Measurements from ENCODE around the gene CWF19L2. TPM values are rescaled to one million over a fixed set of nuclear protein-coding genes. Genes with fewer than 3 reads are reported as not detected.
"Not testable (repeated sequence)": the region's sequence is repeated elsewhere in the genome, so short reads cannot be mapped to it uniquely, and the experiment has no call there.

CWF19L2 gene
- total RNA-seq, 2 donors from 2014 or later, result 8.7 to 9.0 TPM

DNA sequence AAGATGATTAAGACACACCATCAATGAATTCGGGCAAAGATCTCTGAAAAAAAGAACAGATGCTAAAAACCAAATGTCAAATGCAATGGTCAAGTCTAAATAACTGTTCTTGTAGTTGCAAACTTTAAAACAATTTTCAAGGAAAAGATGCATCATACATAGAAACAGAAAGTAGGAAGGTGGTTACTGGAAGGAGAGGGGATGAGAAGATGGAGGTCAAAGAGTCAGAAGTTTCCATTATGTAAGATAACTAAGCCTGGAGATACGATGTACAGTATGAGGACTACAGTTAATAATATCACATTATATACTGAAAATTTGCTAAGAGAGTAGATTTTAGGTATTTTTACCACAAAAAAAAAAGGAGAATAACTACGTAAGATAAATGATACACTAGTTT lies 27.1 kb downstream of the CWF19L2 start:
- Histone ChIP-seq H3K4me3 (no peak overlapping the region), H3K9me3 (no peaks in the 10 kb centered on the region), H3K27ac (no peak overlapping the region), H3K9ac (ENCODE audit: low read depth in 2 of 2, low read length in 2 of 2) (no peak overlapping the region), H3K27me3 (no peaks in the 10 kb centered on the region), H3K4me1 (no peaks in the 10 kb centered on the region), H3K36me3 (no peaks in the 10 kb centered on the region)
- DNase-seq, result no peak
- intact Hi-C loops (cut with DNase I), result no loop called here
- TF ChIP-seq, protein P1, sequence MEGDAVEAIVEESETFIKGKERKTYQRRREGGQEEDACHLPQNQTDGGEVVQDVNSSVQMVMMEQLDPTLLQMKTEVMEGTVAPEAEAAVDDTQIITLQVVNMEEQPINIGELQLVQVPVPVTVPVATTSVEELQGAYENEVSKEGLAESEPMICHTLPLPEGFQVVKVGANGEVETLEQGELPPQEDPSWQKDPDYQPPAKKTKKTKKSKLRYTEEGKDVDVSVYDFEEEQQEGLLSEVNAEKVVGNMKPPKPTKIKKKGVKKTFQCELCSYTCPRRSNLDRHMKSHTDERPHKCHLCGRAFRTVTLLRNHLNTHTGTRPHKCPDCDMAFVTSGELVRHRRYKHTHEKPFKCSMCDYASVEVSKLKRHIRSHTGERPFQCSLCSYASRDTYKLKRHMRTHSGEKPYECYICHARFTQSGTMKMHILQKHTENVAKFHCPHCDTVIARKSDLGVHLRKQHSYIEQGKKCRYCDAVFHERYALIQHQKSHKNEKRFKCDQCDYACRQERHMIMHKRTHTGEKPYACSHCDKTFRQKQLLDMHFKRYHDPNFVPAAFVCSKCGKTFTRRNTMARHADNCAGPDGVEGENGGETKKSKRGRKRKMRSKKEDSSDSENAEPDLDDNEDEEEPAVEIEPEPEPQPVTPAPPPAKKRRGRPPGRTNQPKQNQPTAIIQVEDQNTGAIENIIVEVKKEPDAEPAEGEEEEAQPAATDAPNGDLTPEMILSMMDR (IDR thresholded peaks at IDR 0.05), result no peak

DNA sequence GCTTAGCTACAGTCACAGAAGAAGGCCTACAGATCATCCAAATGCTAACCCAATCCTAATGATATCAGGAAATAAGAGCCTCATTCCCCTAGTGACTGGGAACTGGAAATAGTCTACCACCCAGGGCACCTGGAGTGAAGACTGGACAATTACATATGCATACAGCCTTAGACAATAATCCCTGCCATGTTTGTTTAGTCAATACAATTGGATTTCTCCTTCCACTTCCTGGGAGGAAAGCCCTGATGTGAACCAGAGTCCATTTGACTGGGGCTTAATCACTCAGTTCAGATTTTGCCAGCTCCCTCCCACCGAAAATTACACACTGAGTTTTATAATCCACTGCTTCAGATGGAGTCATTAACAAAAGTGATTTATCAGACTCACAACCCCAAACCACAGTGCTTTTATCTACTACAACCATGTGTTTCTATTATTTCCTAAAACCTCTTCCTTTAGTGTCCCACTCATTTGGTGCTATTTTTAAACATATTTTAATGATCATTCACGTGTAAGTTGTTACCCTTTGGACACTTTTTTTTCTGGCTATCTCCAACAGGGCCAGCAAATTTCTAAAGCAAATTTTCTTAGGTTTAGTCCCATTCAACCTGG lies 29.9 kb downstream of the CWF19L2 start:
- no peak overlapping the region for H3K9ac ChIP-seq (ENCODE audit: low read depth in 2 of 2, low read length in 2 of 2)
- intact Hi-C loops (cut with DNase I), result no loop called here
- TF ChIP-seq, protein P1 (IDR thresholded peaks at IDR 0.05), result no peak

GRCh38 chr11:107413352-107413751 lies 44.3 kb downstream of the CWF19L2 start:
- TF ChIP-seq, protein P1 (IDR thresholded peaks at IDR 0.05), result no peak
- no peaks in the 10 kb centered on the region for H3K9me3 ChIP-seq
- H3K9ac ChIP-seq (ENCODE audit: low read depth in 2 of 2, low read length in 2 of 2), result no peak overlapping the region
- H3K4me3 ChIP-seq, result no peak overlapping the region
- no peak overlapping the region for H3K27ac ChIP-seq
- no peaks in the 10 kb centered on the region for H3K36me3 ChIP-seq
- no peak for DNase-seq
- H3K4me1 ChIP-seq, result no peaks in the 10 kb centered on the region
- H3K27me3 ChIP-seq, result no peaks in the 10 kb centered on the region
- intact Hi-C loops (cut with DNase I), result no loop called here

More for the DNA sequence above, 29.9 kb downstream of the CWF19L2 start:
- no peak for DNase-seq
- H3K9me3 ChIP-seq, result no peaks in the 10 kb centered on the region
- no peaks in the 10 kb centered on the region for H3K27me3 ChIP-seq
- H3K4me1 ChIP-seq, result no peaks in the 10 kb centered on the region
- H3K4me3 ChIP-seq, result no peak overlapping the region
- H3K36me3 ChIP-seq, result no peaks in the 10 kb centered on the region
- no peak overlapping the region for H3K27ac ChIP-seq

DNA sequence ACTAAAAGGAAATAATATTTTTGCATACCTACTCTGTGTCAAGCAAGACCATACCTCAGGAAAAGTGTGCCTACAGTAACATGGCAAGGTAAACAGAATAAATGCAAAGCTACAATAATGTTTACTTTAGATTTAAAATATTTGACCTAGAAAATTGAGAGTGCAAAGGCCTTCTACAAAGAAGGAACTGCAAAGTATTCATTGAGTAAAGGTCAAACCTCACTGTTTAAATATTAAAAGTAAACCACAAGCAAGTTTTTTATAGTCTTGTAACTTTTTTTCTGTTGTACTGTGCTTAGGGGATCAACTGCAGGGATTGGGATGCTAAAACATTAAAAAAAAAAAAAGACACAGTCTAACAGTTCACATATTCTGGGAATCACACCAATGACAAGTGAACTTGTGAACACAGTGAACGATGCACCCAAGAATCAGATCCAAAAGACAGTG lies 48.8 kb downstream of the CWF19L2 start:
- intact Hi-C loops (cut with DNase I), result no loop called here
- H3K36me3 ChIP-seq, result no peaks in the 10 kb centered on the region
- DNase-seq, result no peak

GRCh38 chr11:107405260-107405659 lies 52.4 kb downstream of the CWF19L2 start:
- no peak overlapping the region for H3K27ac ChIP-seq
- intact Hi-C loops (cut with DNase I), result no loop called here
- DNase-seq, result no peak

More for the DNA sequence above, 48.8 kb downstream of the CWF19L2 start:
- TF ChIP-seq, protein P1 (IDR thresholded peaks at IDR 0.05), result no peak
- Histone ChIP-seq H3K9ac (ENCODE audit: low read depth in 2 of 2, low read length in 2 of 2) (no peak overlapping the region), H3K27me3 (no peaks in the 10 kb centered on the region), H3K4me3 (no peak overlapping the region), H3K27ac (no peak overlapping the region), H3K4me1 (no peaks in the 10 kb centered on the region), H3K9me3 (no peaks in the 10 kb centered on the region)

DNA sequence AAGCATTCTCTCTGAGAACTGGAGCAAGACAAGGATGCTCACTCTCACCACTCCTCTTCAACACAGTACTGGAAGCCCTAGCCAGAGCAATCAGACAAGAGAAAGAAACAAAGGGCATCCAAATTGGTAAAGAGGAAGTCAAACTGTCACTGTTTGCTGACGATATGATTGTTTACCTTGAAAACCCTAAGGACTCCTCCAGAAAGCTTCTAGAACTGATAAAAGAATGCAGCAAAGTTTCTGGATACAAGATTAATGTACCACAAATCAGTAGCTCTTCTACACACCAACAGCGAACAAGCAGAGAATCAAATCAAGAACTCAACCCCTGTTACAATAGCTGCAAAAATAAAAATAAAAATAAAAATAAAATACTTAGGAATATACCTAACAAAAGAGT lies 56.5 kb downstream of the CWF19L2 start:
- H3K4me3 ChIP-seq; H3K27ac ChIP-seq; H3K36me3 ChIP-seq; H3K4me1 ChIP-seq; DNase-seq; H3K9ac ChIP-seq (ENCODE audit: low read depth in 2 of 2, low read length in 2 of 2); intact Hi-C loops (cut with DNase I); H3K9me3 ChIP-seq; H3K27me3 ChIP-seq: not testable (repeated sequence)

More at GRCh38 chr11:107405260-107405659, 52.4 kb downstream of the CWF19L2 start:
- no peaks in the 10 kb centered on the region for H3K4me1 ChIP-seq
- H3K36me3 ChIP-seq, result no peaks in the 10 kb centered on the region
- H3K9me3 ChIP-seq, result no peaks in the 10 kb centered on the region
- H3K4me3 ChIP-seq, result no peak overlapping the region
- H3K9ac ChIP-seq (ENCODE audit: low read depth in 2 of 2, low read length in 2 of 2), result no peak overlapping the region
- no peaks in the 10 kb centered on the region for H3K27me3 ChIP-seq
- TF ChIP-seq, protein P1 (IDR thresholded peaks at IDR 0.05), result no peak

Measured in colonic mucosa (tissue), 4 donors.